GM18858 (cell line): ENCODE results near the gene PRKCA.
"Not testable (repeated sequence)": the region's sequence is repeated elsewhere in the genome, so short reads cannot be mapped to it uniquely, and the experiment has no call there.

Source experiments
- ATAC-seq: cut with Tn5 transposase; IDR thresholded peaks from one replicate; pipeline ENCODE4 v1.9.1; 2021; ENCODE audit not compliant: unreplicated experiment

PRKCA gene

GRCh38 chr17:66602659-66603384 is 300.4 kb downstream of the PRKCA start:
- no peak for ATAC-seq

DNA sequence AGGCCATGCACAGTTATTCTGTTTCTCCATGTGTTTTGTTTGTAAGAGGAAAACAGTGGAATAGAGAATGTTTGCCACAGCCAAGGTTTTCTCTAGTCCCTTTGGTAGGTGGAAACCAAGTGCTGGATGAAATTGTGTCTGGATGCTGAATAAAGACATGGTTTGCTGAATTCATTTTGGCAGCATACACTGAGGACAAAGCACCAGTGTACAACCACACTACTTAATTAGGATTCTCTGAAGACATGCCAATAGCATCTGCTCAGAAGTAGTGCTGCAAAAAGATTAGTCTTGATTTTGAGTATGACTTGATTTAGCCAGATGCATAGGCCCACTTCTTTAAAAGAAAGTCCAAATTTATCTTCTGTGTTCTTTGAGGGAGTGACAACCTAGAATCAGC is 302.0 kb downstream of the PRKCA start:
- no peak for ATAC-seq

DNA sequence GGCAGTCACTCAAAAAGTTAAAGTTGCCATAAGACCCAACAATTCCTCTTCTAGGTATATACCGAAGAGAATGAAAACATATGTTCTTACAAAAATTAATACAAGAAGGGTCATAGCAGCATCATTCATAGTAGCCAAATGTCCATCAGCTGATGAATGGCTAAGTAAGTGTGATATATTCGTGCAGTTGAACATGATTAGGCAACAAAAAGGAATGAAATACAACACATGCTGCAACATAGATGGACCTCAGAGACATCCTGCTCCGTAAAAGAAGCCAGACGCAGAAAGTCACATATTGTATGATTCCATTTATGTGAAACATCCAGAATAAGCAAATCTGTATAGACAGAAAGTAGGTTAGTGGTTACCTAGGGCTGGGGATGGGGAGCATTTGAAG is 303.1 kb downstream of the PRKCA start:
- ATAC-seq: no peak

GRCh38 chr17:66610361-66611133 is 308.1 kb downstream of the PRKCA start:
- no peak for ATAC-seq

- ATAC-seq: no peak
Measured at GRCh38 chr17:66611397-66611796, 309.0 kb downstream of the PRKCA start.

DNA sequence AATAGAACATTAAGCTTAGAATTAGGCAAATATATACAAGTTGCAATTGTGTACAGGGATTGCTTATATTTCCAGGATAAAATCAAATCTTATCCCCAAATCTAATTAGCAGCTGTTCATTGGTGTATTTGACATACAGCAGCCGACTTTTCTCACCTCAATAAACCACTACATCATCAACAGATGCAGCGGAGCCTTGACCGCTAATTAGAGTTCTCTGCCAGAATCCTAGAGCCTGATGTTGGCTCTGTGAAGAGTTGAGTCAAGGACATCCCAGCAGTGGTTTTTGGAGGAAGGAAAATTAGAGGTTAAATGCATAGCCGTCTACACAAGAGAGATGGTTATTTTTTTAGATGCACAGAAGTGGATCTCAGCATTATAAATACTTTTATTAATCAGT is 310.6 kb downstream of the PRKCA start:
- no peak for ATAC-seq

- ATAC-seq: no peak
Measured at GRCh38 chr17:66614469-66614868, 312.1 kb downstream of the PRKCA start.

DNA sequence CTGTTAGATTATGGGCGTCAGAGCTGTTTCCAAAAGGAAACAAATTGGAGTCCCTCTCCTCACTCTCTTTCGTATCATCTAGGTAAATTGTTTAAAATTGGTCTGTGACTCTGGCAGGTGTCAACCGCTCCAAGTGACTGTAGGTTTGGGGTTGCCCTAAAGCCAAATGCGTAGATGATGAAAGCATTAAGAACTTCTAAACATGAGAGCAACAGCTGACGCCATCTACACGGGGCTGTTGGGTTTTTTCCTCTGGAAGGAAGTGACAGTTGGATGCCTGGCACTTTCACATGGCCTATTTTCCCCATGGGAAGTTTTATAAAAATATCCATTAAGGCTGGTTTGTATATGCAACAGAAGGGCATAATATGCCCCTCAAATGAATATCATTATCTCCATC is 316.8 kb downstream of the PRKCA start:
- ATAC-seq: no peak

DNA sequence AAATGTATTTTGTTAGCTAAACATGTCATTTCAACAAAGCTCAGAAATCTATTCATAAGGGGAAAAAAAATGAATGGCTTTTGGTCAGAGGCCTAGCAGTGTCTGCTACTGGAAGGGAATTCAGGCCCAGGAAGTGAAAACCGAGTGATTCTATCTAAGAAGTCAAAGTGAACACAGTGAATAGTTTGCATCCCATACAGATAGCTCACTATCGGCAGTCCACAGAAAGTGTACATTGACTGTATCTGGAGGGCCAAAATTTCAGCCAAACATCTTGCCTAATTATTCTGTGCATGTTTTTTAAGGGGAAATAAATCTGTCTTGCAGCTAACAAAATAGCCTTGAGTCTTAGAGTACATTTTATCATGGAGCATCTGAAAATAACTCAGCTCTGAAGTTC is 318.1 kb downstream of the PRKCA start:
- no peak for ATAC-seq

DNA sequence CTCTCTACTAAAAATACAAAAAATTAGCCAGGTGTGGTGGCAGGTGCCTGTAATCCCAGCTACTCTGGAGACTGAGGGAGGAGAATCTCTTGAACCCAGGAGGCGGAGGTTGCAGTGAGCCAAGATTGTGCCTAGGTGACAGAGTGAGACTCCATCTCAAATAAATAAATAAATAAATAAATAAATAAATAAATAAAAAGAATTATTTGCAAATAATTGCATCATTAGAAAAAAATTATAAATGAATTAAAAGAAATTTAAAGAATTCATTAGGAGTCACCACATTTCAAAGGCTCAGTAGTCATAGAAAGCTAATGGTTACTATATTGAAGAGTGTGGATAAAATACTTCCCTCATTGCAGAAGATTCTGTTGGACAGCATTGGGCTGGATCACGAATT is 322.2 kb downstream of the PRKCA start:
- ATAC-seq: not testable (repeated sequence)

DNA sequence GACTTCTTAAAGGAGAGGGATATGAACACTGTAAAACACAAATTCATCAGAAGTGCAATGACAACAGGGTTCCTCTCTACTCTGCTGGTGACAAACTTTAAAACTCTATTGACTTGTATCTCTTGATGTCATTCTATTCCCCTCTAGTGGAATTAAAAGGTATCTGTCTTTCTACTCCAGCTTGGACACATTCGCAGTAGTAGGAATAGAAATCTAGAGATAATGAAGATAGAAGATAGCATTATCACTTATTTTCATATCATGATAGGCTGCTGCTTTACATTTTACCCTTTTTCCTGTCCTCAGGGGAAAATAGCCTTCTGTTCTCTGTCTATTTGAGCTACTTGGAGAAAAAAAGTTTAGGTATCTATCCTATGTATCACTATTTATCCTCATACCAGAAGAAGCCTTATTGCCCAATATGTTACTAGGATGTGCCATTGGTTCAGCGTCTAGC is 322.9 kb downstream of the PRKCA start:
- ATAC-seq: no peak

GRCh38 chr17:66627985-66628384 is 325.6 kb downstream of the PRKCA start:
- no peak for ATAC-seq

- ATAC-seq: no peak
Measured at GRCh38 chr17:66629762-66630161, 327.3 kb downstream of the PRKCA start.

- ATAC-seq: no peak
Measured at GRCh38 chr17:66630379-66630778, 328.0 kb downstream of the PRKCA start.

DNA sequence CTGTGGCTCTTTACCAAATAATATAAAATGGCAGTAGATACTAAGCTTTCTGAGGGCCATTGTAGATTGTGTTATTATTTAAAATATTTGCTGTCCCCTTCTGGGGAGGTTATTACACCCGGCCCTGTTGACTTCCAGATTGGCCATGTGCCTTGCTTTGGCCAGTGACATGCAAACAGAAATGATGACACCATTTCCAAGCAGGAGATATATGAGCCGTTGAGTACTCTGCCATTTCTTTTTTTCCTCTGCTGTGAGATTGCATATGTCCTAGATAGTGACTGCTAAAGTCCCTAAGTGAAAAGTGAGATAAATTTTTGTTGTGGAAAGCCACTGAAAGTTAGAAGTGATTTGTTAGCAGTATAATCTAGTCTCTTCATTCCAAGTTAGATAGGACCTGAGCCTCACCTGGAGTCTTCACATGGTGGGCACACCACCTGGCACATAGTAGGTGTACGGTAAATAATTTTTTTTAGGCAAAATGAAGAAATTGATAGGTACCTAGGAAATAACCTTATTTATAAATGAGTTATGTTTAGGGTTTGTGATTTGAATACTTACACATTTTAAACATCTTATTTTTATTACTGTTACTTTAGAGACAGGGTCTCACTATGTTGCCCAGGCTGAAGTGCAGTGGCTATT is 328.5 kb downstream of the PRKCA start:
- ATAC-seq: no peak

DNA sequence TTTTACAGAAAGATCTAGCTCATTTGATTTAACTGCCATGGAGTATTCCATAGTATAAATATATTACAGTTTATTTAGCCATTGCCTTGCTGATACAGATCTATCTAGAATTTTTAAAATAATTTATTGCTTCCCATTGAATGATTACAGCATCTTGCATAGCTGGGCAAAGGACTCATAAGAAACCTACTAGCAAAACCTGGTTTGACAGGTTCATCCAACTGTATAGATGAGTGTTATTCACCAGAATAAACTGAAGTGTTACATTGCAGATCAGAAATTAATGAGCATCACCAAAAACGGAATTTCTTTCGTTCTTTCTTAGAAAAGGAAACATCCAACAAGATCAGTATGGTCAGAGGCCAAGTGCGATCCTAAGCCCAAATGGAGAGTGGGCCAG is 330.3 kb downstream of the PRKCA start:
- no peak for ATAC-seq

GRCh38 chr17:66633317-66633965 is 331.0 kb downstream of the PRKCA start:
- ATAC-seq: no peak

- no peak for ATAC-seq
Measured at GRCh38 chr17:66634193-66634592, 331.8 kb downstream of the PRKCA start.

GRCh38 chr17:66635386-66636045 is 333.1 kb downstream of the PRKCA start:
- no peak for ATAC-seq

DNA sequence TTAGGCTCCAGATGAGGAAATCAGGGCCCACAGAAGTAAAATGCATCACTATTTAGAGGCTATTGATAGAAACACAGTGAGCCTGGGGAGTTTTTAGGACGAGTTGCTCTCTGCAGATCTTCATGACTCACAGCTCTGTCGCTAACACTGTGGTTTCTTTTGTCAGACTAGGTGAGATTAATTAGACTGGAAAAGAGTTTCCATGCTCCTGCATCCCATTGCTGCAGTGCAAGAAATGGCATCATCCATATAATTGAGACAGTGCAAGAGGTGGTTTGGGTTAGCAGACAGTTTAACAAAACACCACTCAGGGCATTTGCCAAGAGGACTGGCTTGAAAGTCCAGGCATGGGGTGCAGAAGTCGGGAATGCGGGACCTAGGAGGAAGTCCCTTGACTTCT is 333.7 kb downstream of the PRKCA start:
- no peak for ATAC-seq

DNA sequence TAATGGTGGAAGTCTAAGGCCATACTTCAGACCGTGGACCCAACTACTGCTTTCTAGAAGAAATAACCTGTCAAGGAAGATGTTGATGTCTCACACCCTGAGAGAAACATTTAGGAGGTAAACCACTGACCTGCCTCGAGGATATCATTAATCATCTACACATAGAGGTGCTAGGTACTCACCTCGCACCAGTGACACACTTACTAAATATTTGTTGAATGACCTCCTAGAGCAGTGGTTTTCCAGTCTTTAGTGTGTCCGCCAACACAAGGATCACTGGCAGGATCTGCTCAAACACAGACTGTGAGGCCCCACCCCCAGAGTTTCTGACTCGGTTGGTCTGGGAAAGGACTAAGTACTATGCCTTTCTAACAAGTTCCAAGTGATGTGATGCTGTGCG is 335.1 kb downstream of the PRKCA start:
- ATAC-seq: no peak
